H1 (cell line): ENCODE data around the gene ZNF747. TPM values are rescaled to one million over a fixed set of nuclear protein-coding genes. Genes with fewer than 3 reads are reported as not detected.

Experiments used
- ATF2 ChIP-seq: IDR thresholded peaks from 2 replicates; pipeline ENCODE4 v1.6.1; 2012; ENCODE audit warnings: low read length, inconsistent platforms
- CEBPB ChIP-seq: IDR thresholded peaks from 2 replicates; pipeline ENCODE4 v1.6.1; 2012; ENCODE audit warnings: low read depth, low read length
- NANOG ChIP-seq: IDR thresholded peaks from 2 replicates; pipeline ENCODE4 v1.6.1; 2011; ENCODE audit warnings: low read length, low read depth, mild to moderate bottlenecking, inconsistent platforms; ENCODE audit not compliant: insufficient read depth, poor library complexity, severe bottlenecking
- POLR2A ChIP-seq, 2 experiments: IDR thresholded peaks; 1 replicate in 1 of 2; 2 replicates in 1 of 2; pipeline ENCODE4 v1.6.1; 2011; ENCODE audit warnings: low read depth in 2 of 2, low read length in 2 of 2, mild to moderate bottlenecking in 2 of 2; ENCODE audit errors: control extremely low read depth in 1 of 2
- RXRA ChIP-seq: IDR thresholded peaks from 2 replicates; pipeline ENCODE4 v1.6.1; 2011; ENCODE audit warnings: low read depth, mild to moderate bottlenecking, low read length, moderate library complexity; ENCODE audit not compliant: insufficient read depth
- SP1 ChIP-seq: IDR thresholded peaks from 2 replicates; pipeline ENCODE4 v1.6.1; 2011; ENCODE audit warnings: low read depth, low read length
- TBP ChIP-seq: IDR thresholded peaks from 2 replicates; pipeline ENCODE4 v1.6.1; 2011; ENCODE audit warnings: low read depth, low read length, improper control_type of control experiment
- TEAD4 ChIP-seq: IDR thresholded peaks from 2 replicates; pipeline ENCODE4 v1.6.1; 2012; ENCODE audit warnings: low read depth, low read length, inconsistent platforms, mixed read lengths
- polyA plus RNA-seq, 7 experiments: library from polyadenylated mRNA; depleted of rRNA in 3 of 7; stranded (reverse) in 5 of 7; unstranded in 2 of 7; fragments of >200 nt in 5 of 7; fragments of 200-250 nt in 2 of 7; gene quantifications; 1 replicate in 5 of 7; 2 replicates in 1 of 7; 4 replicates in 1 of 7; pipeline versions ENCODE4 v1.2.1 to v1.2.3, GENCODE V29; 2011 to 2013; ENCODE audit warnings: missing spikeins in 2 of 7, mixed read lengths in 2 of 7
- total RNA-seq: library from RNA; stranded (reverse); fragmentation: NEBNext Ultra II Directional; extraction: Animal tissue kit (Norgen Biotek cat#: 25700); gene quantifications from 2 replicates; pipeline ENCODE4 v1.2.1, GENCODE V29; 2021

Gene ZNF747
- total and polyA plus RNA-seq, 2 of the 8 experiments (the other 6 are each of a cell fraction or from before 2014, with no cell fraction given) = 9.9 to 10.3 TPM

GRCh38 chr16:30519120-30520049 is 15.3 kb downstream of the ZNF747 start (continued):
- TF ChIP-seq TEAD4 (no peak), ATF2 (no peak), NANOG (no peak), TBP (no peak), RXRA (no peak), CEBPB (no peak), POLR2A (IDR thresholded peaks at IDR 0.05; ENCODE audit: control extremely low read depth in 1 of 2, low read depth in 2 of 2, low read length in 2 of 2) (no peak), SP1 (no peak)
